ENCODE results near the gene C3AR1.

Gene C3AR1

GRCh38 chr12:8069582-8069981 lies 3.4 kb upstream of the C3AR1 start:
- Histone ChIP-seq H3K27ac (no peak overlapping the region), H3K27me3 (ENCODE audit: insufficient read depth, low read depth, severe bottlenecking) (no peaks in the 10 kb centered on the region), H3K9me3 (ENCODE audit: severe bottlenecking) (no peaks in the 10 kb centered on the region), H3K36me3 (no peaks in the 10 kb centered on the region), H3K4me3 (ENCODE audit: low read depth, low read length) (no peak overlapping the region)
- TF ChIP-seq CTCF (IDR thresholded peaks at IDR 0.05; ENCODE audit: low read depth, low read length) = no peak
- no peak for DNase-seq

DNA sequence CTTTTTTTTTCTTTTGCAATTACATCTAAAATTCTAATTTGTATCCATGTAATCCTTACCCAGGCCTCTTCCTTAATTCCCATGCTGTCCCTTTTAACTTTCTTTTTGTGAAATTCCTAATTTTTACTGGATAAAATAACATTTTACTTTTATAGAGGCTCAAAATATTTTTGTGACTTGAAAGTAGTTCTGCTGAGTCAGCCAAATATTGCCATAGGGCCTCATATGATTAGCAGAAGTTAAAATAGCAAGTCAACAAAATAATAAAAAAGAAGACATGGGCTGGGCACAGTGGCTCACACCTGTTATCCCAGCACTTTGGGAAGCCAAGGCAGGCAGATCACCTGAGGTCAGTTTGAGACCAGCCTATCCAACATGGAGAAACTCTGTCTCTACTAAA lies 2.0 kb downstream of the C3AR1 start:
- Histone ChIP-seq H3K36me3 (no peaks in the 10 kb centered on the region), H3K27ac (no peak overlapping the region), H3K9me3 (ENCODE audit: severe bottlenecking) (no peaks in the 10 kb centered on the region), H3K27me3 (ENCODE audit: insufficient read depth, low read depth, severe bottlenecking) (no peaks in the 10 kb centered on the region), H3K4me3 (ENCODE audit: low read depth, low read length) (no peak overlapping the region)
- TF ChIP-seq CTCF (IDR thresholded peaks at IDR 0.05; ENCODE audit: low read depth, low read length) = no peak
- no peak for DNase-seq

- Histone ChIP-seq H3K27me3 (ENCODE audit: insufficient read depth, low read depth, severe bottlenecking) (no peaks in the 10 kb centered on the region), H3K4me3 (ENCODE audit: low read depth, low read length) (no peak overlapping the region), H3K27ac (no peak overlapping the region), H3K9me3 (ENCODE audit: severe bottlenecking) (no peaks in the 10 kb centered on the region), H3K36me3 (no peaks in the 10 kb centered on the region)
- no peak for DNase-seq
- no peak for TF ChIP-seq CTCF (IDR thresholded peaks at IDR 0.05; ENCODE audit: low read depth, low read length)
These were observed 7.7 kb downstream of the C3AR1 start for GRCh38 chr12:8058506-8058905.

DNA sequence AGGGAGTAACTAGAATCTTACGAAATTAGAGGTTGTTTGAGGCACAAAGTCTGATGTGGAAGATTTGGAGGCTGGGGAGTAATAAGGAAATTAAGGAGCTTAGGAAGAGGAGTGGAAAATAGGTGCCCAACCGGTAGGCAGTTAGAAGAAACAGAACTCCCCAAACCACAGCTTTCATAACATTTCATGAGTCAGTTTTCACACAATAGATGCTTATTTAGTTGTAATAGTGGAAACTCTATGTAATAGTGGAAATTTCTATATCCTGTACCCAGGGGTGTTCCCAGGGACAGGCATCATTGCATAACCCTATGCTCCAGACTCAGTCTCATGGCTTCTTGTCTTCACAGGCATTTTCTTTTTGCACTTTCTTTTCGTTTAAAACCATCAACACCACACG lies 8.3 kb downstream of the C3AR1 start:
- no peak for TF ChIP-seq CTCF (IDR thresholded peaks at IDR 0.05; ENCODE audit: low read depth, low read length)
- H3K27me3 ChIP-seq (ENCODE audit: insufficient read depth, low read depth, severe bottlenecking) = no peaks in the 10 kb centered on the region
- no peaks in the 10 kb centered on the region for H3K36me3 ChIP-seq
- no peak overlapping the region for H3K4me3 ChIP-seq (ENCODE audit: low read depth, low read length)
- no peaks in the 10 kb centered on the region for H3K9me3 ChIP-seq (ENCODE audit: severe bottlenecking)
- no peak overlapping the region for H3K27ac ChIP-seq
- DNase-seq = no peak

DNA sequence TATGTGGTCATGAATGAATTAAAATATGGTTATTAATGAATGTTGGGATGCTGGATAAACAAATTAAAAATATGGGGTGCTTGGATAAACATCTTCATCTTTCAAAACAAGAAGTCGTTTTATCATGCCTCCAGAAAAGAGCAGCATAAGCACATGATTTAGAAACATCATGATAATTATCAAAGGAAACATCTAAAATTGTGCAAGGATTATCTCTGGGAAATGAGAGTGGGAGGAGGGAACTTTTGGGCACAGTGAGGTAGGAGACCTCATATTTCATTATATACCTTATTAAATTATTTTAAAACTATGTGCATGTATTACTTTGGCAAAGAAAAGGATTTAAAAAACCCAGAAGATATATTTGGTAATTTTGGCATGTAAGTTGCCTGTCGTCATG lies 8.9 kb downstream of the C3AR1 start:
- Histone ChIP-seq H3K27ac (no peak overlapping the region), H3K36me3 (0 out of 2 replicates have a peak, but pooled peaks cover 3% of the 10 kb centered on the region), H3K27me3 (ENCODE audit: insufficient read depth, low read depth, severe bottlenecking) (no peaks in the 10 kb centered on the region), H3K4me3 (ENCODE audit: low read depth, low read length) (no peak overlapping the region), H3K9me3 (ENCODE audit: severe bottlenecking) (no peaks in the 10 kb centered on the region)
- DNase-seq = no peak
- no peak for TF ChIP-seq CTCF (IDR thresholded peaks at IDR 0.05; ENCODE audit: low read depth, low read length)

DNA sequence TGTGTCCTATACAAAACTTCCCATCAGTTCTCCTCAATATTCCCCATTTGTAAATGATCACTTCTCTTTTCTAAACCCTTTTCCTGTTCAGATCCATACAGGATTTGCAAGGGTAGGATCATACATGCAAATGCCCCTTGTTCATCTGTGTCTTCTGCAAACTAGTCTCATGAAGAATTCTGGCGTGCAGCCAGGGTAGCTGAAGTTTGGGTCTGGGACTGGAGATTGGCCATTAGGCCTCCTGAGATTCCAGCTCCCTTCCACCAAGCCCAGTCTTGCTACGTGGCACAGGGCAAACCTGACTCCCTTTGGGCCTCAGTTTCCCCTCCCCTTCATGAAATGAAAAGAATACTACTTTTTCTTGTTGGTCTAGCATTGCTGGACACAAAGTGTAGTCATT lies 11.3 kb downstream of the C3AR1 start:
- no peak for TF ChIP-seq CTCF (IDR thresholded peaks at IDR 0.05; ENCODE audit: low read depth, low read length)
- Histone ChIP-seq H3K4me3 (ENCODE audit: low read depth, low read length) (no peak overlapping the region), H3K9me3 (ENCODE audit: severe bottlenecking) (no peaks in the 10 kb centered on the region), H3K27ac (no peak overlapping the region), H3K27me3 (ENCODE audit: insufficient read depth, low read depth, severe bottlenecking) (no peaks in the 10 kb centered on the region), H3K36me3 (peaks cover 9% of the 10 kb centered on the region)
- no peak for DNase-seq
